Measurements from ENCODE around the gene TBC1D2.
A peak's percentile ranks its signal among the peaks of the same experiment; 100 is the strongest.
"Not testable (repeated sequence)": the region's sequence is repeated elsewhere in the genome, so short reads cannot be mapped to it uniquely, and the experiment has no call there.

TBC1D2 gene

GRCh38 chr9:98255578-98256296 lies at the start of gene TBC1D2:
Gene TBC1D2, minus strand, starts transcription at chr9:98255649. Its CDS starts 108 bp downstream, at chr9:98255541.
- peak; percentile 97 for DNase-seq

DNA sequence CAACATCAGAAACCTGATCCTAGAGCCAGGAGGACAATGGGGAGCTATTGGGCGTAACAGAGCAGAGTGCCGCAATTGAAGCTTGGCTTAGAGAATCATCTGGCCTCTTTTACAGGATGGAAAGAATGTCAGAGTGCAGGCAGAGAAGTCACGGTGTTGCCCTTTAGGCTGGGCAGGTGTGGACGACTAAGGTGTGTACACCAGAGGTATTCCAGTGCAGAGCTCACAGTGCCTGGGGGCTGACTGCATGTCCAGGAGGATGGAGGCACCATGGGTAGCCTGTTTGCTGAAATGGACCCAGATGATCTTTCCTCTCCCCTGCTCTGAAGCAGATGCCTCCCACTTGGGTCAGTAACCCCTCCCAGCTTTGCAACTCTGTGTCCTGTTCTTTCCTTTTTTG lies 48.9 kb upstream of the TBC1D2 start:
- DNase-seq, result no peak

GRCh38 chr9:98303633-98304125 lies 48.2 kb upstream of the TBC1D2 start:
- DNase-seq, result no peak

- DNase-seq, result no peak
Observed at GRCh38 chr9:98302938-98303632, 47.6 kb upstream of the TBC1D2 start.

GRCh38 chr9:98302150-98302549 lies 46.7 kb upstream of the TBC1D2 start:
- DNase-seq, result no peak

DNA sequence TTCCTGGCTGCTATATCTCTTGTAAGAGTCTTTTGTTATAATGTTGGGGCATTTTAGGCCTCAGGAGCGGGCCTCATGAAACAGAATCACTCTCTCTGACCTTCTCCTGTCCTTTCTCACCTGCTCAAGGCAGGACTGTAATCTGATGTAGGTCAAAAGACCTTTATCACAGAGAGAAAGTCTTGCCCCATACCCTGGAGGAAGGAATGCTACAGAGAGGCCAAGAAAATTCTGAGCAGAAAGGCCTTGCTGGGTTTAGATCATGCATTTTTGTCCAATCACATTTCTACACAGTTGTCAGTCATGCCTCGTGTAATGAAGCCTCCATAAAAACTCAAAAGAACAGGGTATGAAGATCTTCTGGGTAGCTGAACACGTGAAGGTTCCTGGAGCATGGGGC lies 45.2 kb upstream of the TBC1D2 start:
- DNase-seq, result no peak

DNA sequence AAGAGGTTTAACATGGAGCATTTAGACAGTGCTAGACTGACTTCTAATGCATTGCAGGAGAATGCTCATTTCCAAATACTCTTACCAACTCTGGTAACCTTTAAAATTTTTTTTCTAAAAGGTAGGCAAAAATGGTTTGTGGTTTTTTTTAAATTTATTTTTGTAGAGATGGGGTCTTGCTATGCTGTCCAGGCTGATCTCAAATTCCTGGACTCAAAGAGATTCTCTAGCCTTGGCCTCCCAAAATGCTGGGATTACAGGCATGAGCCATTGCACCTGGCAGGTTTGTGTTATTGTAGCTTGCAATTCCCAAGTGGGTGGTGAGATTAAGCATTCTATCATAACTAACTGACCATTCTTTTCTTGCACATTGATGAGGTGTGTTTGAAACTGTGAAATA lies 43.0 kb upstream of the TBC1D2 start:
- DNase-seq, result no peak

DNA sequence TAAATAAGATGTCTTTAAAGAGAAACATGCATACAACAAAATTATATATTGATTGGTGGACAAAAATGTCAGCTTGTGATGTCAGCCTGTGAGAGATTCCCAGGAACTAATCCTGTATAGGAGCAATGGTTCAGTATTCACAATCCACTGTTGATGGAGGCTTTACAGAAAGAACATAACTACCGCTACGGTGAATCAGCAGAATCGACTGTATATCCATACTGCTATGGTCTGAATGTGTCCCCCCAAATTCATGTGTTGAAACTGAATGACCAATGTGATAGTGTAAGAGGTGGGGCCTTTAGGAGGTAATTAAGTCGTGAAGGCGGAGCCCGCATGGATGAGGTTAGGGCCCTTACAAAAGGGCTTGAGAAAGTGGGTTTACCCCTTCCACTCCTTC lies 40.4 kb upstream of the TBC1D2 start:
- DNase-seq, result no peak

DNA sequence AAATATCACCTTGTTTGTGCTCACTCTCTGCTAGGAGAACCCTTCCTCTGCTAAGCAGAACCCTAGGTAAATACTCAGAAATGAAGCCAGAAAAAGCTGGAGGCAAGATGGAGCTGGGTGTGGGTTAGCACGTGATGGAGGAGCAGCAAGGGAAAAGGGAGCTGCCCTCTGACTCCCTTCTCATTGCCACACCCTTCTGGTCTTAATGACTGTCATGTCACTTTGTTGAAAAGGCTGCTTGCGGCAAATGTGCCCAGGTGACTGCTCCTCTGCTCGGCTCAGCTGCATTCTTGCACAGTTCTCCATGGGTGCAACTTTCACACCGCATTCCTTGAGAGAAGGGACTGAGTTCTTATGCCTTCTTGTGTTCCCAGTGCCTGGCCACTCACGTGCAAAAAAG lies 36.4 kb upstream of the TBC1D2 start:
- DNase-seq, result no peak

DNA sequence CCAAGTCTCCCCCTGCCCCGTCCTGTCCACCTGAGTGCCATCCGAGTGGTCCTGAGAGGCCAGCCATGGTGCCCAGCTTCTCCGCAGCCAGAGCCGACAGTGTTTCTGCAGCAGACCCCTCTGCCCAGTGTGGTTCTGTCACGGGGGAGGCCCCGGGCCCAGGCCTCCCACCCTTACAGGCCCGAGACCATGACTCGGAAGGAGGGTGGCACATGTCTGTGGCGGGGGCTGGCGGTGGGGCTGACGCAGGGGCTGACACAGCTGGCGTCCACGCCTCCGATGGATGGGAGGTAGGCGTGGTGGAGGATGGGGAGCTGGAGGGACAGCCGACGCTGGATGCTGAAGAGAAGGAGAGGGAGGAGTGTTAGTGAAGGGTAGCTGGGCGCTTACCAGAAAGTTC lies 35.0 kb upstream of the TBC1D2 start:
- no peak for DNase-seq

DNA sequence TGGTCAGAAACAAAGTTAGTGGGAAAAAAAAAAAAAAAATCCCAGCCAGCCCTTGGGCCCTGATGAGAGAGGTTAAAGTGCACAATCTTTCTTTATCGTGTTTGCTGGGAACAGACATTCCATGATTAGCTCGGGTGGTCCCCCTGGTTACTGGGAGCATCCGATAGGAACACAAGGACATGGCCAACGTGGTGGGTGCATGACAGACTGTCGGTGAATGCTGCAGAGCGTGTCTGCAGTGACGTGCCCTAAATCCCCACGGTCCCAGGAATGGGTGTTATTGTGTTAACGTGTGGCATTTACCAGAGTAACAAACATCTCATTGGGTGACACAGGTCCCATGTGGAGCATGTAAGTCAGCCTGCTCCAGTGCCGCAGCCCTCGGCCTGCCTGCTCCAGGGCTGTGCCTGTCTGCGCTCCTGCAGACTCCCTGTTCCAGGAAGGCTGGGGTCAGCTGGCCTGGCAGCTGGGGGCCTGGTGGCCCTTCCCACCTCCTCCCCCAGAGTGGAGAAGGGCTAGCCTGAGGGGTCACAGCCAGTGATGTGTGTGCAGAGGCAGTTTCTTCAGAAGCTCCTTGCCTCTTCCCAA lies 34.3 kb upstream of the TBC1D2 start:
- DNase-seq, result no peak

DNA sequence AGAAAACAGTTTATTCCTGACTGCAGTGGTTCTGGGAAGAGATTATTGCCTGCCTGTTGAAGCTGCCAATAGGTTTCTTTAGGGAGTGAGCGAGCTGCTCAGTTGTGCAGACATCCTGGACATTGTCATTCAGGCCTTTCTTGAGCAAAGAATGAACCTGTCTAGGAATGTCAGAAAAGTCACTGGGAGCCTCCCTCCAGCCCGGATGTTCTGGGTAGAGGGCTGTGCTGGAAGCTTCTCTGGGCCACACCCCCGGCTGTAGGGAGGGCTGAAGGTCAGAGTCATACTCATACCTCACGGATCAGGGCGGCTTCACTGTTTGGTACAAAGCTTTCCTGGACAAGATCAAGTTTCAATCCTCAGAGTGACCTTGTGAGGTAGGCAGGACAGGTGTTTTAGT lies 33.4 kb upstream of the TBC1D2 start:
- no peak for DNase-seq

DNA sequence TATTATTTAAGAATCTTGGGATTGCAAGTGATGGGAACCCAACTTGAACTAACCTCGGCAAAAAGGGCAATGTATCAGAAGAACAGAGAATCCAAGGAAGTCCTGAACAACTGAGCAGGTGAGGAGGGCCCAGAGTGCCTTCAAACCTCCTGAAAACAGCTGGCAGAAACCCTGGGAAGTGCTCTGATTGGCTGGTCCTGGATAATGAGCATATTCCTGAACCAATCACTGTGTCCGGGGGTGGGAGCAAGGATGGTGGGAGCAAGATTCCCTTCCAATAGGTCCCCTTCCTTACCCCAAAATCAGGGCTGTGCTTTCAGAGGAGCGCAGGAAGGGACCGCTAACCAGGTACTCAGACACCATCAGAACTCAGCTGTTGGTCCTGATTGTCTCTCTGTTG lies 31.9 kb upstream of the TBC1D2 start:
- DNase-seq, result no peak

DNA sequence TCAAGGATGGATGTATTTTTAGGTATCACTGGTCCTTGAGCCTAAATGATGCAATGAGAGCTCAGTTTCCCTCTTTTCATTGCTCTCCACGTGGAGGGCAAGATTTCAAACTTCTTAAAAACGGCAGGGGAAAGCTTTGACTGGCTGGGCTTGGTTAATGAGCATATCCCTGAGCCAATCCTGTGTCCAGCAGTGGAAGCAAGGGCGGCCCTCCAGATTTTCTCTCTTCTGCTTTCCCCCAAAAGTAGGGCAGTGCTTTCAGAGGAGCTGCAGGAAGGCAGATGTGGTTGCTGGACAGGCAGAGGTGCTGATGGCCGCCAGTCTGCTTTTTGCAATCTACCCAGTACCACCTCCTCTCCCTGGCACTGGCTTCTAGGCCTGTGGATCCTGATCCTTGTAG lies 30.0 kb upstream of the TBC1D2 start:
- DNase-seq, result no peak

GRCh38 chr9:98284754-98285153 lies 29.3 kb upstream of the TBC1D2 start:
- no peak for DNase-seq

DNA sequence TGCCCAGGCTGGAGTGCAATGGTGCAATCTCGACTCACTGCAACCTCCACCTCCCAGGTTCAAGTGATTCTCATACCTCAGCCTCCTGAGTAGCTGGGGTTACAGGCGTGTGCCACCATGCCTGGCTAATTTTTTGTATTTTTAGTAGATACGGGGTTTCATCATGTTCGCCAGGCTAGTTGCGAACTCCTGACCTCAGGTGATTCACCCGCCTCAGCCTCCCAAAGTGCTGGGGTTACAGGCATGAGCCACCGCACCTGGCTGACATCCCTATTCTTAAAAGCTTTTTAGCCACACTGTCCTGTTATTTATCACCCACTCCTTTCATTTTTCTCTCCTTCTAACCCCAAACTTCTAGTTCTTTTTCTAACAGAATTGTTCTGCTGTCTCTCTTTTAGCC lies 27.7 kb upstream of the TBC1D2 start:
- not testable (repeated sequence) for DNase-seq

DNA sequence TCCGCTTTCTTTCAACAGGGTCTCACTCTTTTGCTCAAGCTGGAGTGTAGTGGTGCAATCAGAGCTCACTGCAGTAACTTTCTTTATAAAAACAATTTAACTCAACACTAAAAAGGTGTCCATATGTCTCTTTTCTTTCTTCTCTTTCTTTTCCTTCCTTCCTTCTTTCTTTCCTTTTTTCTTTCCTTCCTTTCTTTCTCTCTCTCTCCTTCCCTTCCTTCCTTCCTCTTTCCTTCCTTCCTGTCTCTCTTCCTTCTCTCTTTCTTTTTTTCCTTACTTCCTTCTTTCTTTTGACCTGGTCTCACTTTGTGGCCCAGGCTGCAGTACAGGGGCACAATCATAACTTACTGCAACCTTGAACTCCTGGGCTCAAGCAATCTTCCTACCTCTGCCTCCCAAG lies 25.8 kb upstream of the TBC1D2 start:
- no peak for DNase-seq

DNA sequence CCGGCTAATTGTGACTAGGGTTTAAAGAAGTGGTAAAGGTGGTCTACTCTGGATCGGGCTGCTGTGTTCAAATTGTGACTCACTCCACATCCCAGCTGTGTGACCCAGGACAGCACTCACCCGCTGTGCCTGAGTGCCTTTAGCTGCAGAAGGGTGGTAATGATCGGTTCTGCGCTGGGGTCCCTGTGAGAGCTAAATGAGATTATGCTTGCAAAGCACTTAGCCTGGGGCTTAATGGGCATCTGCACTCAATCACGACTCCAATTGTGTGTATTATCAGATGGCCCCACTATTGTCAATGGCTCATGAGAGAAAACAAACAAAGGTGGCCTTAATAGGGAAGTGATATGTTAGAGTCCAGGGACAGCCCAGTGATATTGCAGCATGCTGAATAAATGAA lies 25.1 kb upstream of the TBC1D2 start:
- DNase-seq, result no peak

GRCh38 chr9:98280162-98280561 lies 24.7 kb upstream of the TBC1D2 start:
- DNase-seq, result no peak

- DNase-seq, result no peak
Observed at GRCh38 chr9:98276907-98277469, 21.5 kb upstream of the TBC1D2 start.

DNA sequence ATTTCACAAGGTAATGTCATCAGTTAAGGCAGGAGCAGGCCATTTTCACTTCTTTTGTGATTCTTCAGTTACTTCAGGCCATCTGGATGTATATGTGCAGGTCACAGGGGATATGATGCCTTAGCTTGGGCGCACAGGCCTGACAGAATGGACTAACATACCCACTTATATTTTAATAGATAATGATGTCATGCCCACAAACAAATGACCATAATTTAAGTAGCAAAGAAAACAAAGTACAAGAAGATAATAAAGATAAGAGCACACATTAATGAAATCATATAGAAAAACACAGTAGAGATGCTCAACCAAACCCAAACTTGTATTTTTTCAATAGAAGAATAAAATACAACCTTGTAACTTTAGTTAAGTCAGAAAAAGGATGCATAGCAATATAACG lies 19.7 kb upstream of the TBC1D2 start:
- no peak for DNase-seq

DNA sequence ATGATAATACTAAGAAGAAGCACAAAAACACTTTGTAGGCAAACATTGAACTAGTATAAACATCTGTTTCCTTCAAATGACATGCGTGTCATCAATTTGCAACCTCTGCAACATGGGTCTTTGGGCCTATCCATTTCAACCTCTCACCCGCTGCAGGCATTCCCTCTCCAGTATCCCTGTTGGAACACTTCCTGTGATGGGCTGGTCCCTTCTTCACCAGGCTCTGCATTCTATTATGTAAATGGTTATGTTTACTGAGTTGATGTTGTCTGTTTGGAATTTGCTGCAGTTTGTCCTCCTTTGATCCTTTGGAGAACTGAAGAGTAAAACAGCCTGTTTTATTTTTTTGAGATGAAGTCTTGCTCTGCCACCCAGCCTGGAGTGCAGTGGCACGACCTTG lies 16.6 kb upstream of the TBC1D2 start:
- no peak for DNase-seq

DNA sequence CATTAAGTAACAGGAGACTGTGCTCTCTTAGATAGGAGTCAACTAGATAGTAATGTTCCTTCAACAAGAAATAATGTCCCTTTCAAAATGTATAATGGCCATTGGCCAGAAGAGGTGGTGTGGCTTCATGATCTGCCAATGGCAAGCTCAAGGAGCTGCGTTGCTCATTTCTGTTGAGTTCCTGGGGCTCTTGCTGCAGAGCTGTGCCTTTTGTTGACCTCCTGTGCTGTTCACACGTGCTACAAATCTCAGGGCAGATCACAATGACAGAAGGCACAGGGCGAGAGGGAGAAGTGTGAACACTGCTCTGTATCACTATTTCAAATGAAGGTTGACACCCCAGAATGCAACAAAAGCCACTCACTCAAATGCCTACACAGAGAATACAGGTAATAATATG lies 16.0 kb upstream of the TBC1D2 start:
- DNase-seq, result no peak

GRCh38 chr9:98270284-98270683 lies 14.8 kb upstream of the TBC1D2 start:
- DNase-seq, result not testable (repeated sequence)

All from stimulated activated CD4-positive, alpha-beta T cell treated with anti-CD3 and anti-CD28 coated beads, Interleukin-4, amount 100 ng/mL, for 24 hours (primary cell).